T47D (cell line): ENCODE measurements around the gene GRB14.
"Not testable (repeated sequence)": the region's sequence is repeated elsewhere in the genome, so short reads cannot be mapped to it uniquely, and the experiment has no call there.

Experiments
- DNase-seq, 2 experiments: peaks; one replicate each; pipeline versions ENCODE4 v3.0.0 to v3.0.0-alpha.2; 2011 to 2012; ENCODE audit warnings: low read depth in 1 of 2, low spot score in 1 of 2
- JUND ChIP-seq: IDR thresholded peaks from 2 replicates; pipeline ENCODE4 v1.6.1; 2012; ENCODE audit warnings: low read depth
- in situ Hi-C: cut with HindIII; loops from 2 replicates; pipeline ENCODE4 v1.10.0; 2016; ENCODE audit warnings: low sequenced_read_pairs, low pct_unique_long_range_greater_than_20kb

The GRB14 gene

DNA sequence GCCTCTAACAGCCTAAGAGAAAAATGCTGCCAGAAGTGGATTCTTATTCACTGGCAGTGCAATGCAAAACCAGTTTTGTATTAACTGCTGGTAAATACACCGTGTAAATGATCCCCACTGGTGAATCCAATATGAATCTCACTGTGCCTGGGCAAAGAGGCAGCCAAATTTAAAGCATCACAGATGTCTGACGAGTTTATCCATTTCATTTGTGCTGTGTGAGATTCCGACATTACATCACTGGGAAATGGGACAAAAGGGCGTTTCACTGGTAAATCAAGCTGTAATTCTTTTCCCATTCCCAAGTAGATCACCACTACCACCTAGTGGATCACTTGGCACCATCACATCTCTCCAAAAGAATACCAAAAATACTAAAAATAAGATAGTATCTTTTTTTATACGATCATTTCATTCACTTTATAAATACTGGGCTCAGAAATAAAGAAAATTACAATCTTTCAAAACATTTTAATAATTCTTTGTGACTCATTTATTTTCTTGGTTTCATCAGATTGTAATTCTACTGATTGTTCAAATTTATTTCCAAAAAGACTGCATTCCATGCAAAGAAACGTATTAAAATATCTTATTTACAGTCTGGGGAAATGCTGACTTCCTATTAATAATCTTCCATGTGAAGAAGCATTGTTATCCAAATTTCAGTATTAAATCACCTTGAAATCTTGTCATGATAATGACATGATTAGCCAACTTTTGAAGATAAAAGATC, 125.6 kb downstream of the GRB14 start:
- peak in 1 of 2 experiments; percentile 67 for DNase-seq
- in situ Hi-C loops = no loop called here
- TF ChIP-seq JUND = no peak

DNA sequence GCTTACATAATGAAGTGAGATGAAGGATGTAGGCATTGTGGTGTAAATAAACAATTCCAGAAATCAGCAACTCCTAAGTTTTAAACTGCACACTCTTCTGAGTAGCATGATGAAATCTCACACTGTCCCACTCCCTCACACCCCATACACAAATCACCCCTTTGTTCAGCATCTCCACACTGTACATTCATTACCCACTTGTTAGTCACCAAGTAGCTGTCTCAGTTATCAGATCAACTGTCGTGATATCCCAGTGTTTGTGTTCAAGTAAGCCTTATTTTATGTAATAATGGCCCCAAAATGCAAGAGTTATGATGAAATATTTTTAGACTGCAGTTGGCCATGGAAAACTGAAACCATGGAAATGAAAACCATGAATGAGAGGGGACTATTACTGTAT, 135.7 kb downstream of the GRB14 start:
- in situ Hi-C loops = no loop called here
- no peak for TF ChIP-seq JUND
- no peak for DNase-seq

- DNase-seq = peak in 1 of 2 experiments; percentile 45
- no peak for TF ChIP-seq JUND
- in situ Hi-C loops = no loop called here
Measured at GRCh38 chr2:164479460-164479859, 141.8 kb downstream of the GRB14 start.

DNA sequence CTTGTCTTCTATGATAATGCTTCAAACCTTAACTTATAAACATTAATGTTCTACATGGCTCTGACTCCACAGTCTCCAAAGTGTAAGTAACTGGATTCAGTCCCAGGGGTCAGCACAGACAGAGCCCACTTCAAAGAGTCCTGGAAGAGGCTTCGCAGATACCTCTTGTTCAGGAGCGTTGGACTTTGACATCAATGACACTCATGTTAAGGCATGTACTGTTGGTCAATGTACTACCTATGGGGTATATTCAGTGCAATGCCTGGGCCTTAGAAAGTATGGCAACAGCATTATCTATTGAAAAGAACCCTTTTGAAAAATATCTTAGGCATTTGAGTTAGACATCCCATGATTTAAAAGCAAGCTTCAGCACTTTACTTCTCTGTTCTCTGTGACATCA, 143.1 kb downstream of the GRB14 start:
- no peak for DNase-seq
- in situ Hi-C loops = no loop called here
- TF ChIP-seq JUND = no peak

DNA sequence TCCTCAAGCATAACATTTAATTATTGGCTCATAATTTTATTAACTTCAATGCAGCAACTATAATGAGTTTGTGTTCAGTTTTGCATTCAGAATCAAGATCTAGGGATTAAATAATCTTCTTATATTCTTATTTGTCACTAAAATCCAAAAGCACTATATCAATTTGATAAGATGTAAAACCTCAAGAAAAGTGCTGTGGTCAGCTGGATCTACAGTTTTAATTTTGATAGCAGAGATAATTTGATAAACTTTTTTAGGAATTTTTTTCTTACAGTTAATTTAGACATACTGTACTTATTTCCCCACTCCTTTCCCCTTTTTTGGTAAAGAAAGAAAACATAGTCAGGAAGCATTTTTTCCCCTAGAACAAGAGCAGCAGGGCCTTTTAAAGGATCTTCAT, 146.4 kb downstream of the GRB14 start:
- TF ChIP-seq JUND = no peak
- in situ Hi-C loops = no loop called here
- DNase-seq = no peak

GRCh38 chr2:164473021-164473420, 148.3 kb downstream of the GRB14 start:
- in situ Hi-C loops = no loop called here
- DNase-seq = no peak
- no peak for TF ChIP-seq JUND

GRCh38 chr2:164465047-164465446, 156.2 kb downstream of the GRB14 start:
- DNase-seq, in situ Hi-C loops: not testable (repeated sequence)

DNA sequence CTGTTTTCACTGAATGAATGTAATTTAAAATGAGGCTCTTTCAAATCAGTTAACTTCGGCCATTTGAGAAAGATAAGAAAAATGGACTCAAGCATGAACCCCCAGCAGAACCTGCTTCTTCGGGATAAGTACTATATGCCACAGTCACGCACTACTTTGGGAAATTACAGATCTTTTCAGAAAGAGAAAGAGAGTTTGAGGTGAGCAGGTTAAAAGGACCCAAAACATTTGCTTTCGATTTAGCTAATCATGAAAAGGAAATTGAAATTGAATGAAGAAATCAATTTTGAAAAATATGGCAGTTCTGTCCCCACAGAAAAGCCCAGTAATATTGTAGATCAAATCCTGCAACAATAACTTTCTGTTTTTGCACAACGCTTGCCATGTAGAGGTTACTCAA, 156.9 kb downstream of the GRB14 start:
- DNase-seq = no peak
- no peak for TF ChIP-seq JUND
- in situ Hi-C loops = no loop called here

GRCh38 chr2:164458792-164459191, 162.5 kb downstream of the GRB14 start:
- no peak for DNase-seq
- TF ChIP-seq JUND = no peak
- in situ Hi-C loops = no loop called here

GRCh38 chr2:164457271-164457670, 164.0 kb downstream of the GRB14 start:
- no peak for TF ChIP-seq JUND
- DNase-seq = no peak

GRCh38 chr2:164456619-164457018, 164.7 kb downstream of the GRB14 start:
- DNase-seq = no peak
- in situ Hi-C loops = no loop called here
- no peak for TF ChIP-seq JUND

More at GRCh38 chr2:164457271-164457670, 164.0 kb downstream of the GRB14 start:
- in situ Hi-C loops = no loop called here

DNA sequence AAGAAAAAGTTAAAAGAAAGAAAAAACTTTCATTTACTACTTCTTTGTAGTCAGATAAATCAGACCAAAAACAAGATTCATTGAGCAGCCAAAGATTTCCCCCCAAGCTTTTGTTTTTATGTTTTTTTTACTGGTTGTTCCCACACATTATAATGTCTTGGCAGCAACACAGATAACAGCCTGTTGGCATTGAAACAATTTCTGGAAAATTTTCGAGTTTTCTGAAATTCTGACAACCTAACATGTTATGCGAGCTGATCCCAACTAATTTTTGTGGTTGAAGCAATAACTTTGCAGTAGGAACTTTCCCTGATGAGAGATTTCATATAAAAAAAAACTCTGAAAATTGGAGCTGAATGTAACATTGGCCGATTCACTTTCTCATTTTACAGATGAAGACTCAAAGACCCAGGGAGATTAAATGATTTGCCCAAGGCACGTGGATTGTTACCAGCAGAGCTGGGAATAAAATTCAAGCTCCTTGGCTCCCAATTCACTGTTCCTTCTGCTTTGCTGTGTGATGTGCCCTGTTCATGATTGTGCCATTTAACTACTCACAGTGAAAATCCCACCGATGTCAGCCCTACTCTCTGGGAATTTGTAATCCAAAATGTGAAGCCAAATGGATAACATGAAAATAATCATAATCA, 167.5 kb downstream of the GRB14 start:
- in situ Hi-C loops = no loop called here
- TF ChIP-seq JUND = no peak
- no peak for DNase-seq

DNA sequence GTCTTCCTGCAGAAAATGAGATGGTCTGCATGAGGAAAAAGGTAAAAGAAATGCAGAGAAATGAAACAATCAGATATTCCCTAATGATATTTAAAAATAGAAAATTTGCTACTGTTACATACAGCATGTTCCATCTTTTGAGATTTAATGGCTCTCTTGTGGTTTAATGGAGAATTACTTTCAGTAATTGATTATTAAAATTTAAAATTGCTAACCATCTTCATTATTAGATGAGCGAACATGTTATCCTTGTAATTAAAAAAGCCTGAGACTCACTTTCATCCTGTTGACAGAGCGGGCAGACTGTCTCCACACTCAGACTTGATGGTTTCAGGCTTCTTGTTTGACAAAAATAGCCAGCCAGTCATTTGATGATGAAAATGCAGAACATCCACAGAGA, 171.0 kb downstream of the GRB14 start:
- TF ChIP-seq JUND = no peak
- in situ Hi-C loops = no loop called here
- DNase-seq = no peak
